ENCODE data around the gene PAX8.
A peak's percentile ranks its signal among the peaks of the same experiment; 100 is the strongest.

PAX8 gene

GRCh38 chr2:113235347-113236226, 43.1 kb downstream of the PAX8 start:
- peak; percentile 64 for DNase-seq

DNA sequence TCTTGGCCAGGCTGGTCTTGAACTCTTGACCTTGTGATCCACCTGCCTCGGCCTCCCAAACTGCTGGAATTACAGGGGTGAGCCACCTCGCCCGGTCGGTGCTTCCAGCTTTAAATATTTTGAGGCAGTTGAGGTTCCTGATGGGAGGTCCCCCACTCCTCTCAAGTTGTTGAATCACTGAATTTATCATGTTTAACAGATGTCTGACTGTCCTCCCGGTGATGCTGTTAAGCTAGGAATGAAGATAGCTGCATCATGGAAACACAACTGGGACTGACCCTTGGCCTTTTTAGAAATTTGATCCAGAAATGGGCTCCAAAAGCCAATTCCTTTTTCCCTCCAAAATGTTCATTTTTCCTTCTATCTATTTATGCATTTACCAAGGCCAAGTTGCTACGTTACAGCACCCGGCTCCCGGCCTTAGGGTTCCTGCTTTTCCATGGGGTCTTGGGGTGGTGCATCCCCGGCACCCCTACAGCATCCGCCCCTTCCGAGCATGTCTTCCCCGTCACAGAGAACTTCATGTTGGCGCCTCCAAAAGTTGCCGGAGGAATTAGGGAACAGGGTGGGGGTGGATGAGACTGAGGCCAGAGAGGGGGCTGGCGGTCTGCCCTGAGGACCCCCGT, 43.9 kb downstream of the PAX8 start:
- no peak for DNase-seq

GRCh38 chr2:113233593-113234550, 44.8 kb downstream of the PAX8 start:
- DNase-seq, result no peak

GRCh38 chr2:113232740-113233139, 46.0 kb downstream of the PAX8 start:
- no peak for DNase-seq

DNA sequence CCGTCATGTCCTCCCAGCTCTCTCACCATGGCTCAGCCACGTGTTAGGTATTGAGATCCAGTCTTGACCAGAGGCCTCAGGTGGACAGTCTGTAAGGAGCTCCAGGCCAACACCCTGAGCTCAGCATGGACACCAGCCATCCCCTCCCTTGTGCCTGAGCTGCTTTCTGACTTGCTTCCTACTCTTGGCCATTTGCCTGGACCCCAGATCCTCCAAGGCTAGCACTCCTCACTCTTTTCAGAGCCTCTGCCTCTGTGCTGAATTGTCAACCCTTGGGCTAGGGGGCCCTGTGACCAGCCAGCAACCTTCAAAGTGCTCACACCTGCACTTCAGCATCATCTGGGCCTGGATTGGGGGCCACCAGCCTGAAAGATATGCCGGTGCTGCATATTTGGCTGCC, 46.6 kb downstream of the PAX8 start:
- no peak for DNase-seq

- DNase-seq, result no peak
Measured at GRCh38 chr2:113231064-113231463, 47.7 kb downstream of the PAX8 start.

- no peak for DNase-seq
Measured at GRCh38 chr2:113230531-113230930, 48.2 kb downstream of the PAX8 start.

- DNase-seq, result no peak
Measured at GRCh38 chr2:113229795-113230194, 48.9 kb downstream of the PAX8 start.

GRCh38 chr2:113228991-113229716, 49.6 kb downstream of the PAX8 start:
- DNase-seq, result no peak

DNA sequence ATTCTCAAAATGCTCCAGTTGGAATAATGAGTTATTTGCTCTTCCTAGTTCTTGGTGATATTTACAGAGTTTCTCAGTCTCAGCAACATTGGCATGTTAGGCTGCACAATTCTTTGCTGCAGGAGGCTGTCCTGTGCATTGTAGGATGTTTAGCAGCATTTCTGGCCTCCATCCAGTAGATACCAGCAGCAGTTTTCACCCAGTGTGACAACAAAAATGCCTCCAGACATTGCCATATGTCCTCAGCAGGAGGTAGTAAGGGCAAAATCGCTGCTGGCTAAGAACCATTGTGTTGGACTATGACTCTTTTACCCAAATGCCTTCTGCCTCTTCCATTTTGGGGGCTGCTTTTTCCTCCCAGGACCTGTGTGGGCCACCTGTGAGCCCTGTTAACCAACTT, 50.4 kb downstream of the PAX8 start:
- no peak for DNase-seq

DNA sequence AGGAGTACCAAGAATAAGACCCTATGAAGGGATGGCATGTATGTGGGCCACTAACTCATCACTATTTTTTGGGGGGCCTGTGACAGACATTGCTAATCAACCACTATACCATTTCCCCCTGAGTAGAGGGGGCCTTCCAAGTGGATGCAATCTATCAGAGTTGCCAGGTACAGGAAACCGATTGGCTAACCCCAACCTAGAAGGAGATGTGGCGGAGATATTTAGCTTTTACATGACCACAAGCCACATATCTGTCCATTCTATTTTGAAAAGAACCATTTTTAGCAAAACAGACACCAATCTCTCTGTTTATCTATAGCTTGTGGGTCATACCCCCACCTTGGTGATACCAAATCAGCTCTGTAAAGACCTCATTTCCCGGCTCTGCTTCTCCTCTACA, 51.0 kb downstream of the PAX8 start:
- DNase-seq, result no peak

DNA sequence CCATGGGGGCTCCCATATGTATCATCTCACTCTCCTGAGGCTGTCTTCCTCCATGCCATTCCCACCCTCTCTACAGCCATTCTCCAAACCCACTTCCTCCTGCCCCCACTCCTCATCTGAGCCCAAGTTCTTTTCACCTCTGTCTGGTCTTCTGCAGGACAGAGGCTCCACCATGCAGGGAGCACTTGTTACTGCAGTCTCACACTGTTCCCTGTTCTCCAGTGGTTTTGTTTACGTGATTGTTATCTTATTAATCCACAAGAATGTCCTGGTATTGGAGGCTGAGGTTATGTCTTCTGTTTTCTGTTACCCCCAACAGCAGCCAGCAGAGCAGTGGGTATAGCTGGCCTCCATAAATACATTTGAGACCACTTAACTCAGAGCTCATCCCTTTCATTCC, 51.4 kb downstream of the PAX8 start:
- DNase-seq, result no peak

- DNase-seq, result no peak
Measured at GRCh38 chr2:113226462-113226861, 52.3 kb downstream of the PAX8 start.

DNA sequence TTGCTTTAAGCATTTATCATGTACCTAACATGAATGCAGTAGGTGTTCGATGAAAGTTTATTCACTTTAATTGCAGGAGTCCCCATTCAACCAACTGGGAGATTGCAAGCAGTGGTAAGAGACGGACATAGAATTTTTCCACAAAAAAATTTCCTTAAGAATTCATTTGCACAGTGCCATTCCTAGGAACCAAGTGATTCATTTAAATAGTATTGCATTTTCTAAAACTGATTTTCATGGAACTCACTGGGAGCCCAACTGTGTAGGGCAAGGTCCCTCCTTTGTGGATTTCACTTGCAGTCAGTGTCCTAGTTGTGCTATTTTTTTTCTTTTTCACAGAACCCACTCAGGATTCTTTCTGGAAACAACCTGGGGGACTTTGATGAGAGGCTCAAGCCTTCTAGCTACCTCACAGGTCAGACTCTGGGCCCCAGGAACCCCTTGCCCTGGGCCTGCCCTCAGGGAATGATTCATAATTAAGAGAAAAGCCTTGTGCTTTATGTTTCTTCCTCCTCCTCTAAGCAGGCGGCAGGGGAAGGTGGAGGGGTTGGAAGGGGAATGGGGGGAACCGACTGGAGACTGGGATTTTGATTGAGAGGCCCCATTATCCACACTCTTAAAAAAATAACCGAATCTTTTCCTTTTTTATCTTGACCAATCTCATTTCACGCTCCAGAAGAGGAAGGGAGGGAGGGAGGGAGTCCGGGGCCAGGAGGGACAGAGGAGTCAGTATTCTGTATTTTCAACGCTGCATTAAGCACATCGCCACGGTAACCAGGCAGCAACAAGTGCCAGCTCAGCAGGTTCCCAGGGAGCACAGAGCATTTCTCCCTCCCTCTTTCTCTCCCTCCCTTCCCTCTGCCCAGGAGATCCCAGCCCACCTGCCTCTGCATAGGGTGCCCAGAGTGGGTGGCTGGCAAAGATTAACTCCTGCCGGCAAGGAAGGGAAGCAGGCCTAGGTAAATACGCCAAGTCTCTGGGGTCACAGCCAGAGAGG, 53.2 kb downstream of the PAX8 start:
- DNase-seq, result no peak

DNA sequence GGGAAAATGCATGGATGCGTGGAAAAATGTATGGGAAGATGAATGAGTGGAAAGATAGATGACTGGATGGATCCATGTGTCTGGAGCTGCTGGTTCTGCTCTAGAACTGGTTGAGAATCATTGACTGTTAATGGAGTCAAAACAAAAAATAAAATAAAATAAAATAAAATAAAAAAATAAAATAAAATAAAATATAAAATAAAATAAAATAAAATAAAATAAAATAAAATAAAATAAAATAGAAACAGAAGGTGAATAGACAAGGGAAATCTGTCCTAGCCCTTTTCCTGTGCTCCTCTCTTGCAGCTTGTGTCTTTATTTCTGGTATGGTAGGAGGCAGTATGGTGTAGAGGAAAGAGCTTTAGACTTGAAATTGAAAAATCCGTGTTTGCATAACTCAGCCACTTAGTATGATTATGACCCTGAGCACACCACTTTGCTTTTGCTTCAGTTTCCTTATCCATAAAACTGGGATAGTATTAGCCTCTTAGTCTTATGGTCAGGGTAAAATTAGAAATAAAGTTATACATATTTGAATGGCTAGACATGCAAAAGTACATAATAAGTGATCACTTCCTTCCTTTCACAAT, 54.0 kb downstream of the PAX8 start:
- no peak for DNase-seq

- DNase-seq, result no peak
Measured at GRCh38 chr2:113223813-113224212, 54.9 kb downstream of the PAX8 start.

DNA sequence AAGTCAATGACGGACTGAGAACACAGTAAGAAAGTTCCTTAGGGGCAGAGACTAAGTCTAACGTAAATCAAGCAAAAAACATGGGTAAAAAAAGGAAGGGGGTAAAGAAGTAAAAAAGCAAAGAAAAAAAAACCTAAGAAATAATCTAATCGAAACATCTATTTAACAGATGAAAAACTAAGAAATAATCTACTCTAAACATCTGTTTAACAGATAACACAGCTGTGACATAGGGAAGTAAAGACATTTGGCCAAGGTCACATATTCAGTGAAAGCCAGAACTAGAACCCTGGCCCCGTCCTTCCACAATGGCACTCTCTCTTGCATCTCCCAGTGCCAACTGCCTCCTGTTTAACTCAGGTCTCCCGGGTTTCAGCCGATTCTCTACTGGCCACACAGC, 56.9 kb downstream of the PAX8 start:
- no peak for DNase-seq

GRCh38 chr2:113220970-113221708, 57.6 kb downstream of the PAX8 start:
- DNase-seq, result no peak

- no peak for DNase-seq
Measured at GRCh38 chr2:113219889-113220641, 58.7 kb downstream of the PAX8 start.

GRCh38 chr2:113219525-113219888, 59.2 kb downstream of the PAX8 start:
- DNase-seq, result no peak
